Head of caudate nucleus (tissue), 42 donors: Measurements from ENCODE around the gene PCDHGA1.
A peak's percentile ranks its signal among the peaks of the same experiment; 100 is the strongest.
"Not testable (repeated sequence)": the region's sequence is repeated elsewhere in the genome, so short reads cannot be mapped to it uniquely, and the experiment has no call there.

ENCODE experiments used
- DNase-seq, 42 donors: peaks; one replicate each; pipeline versions ENCODE4 v3.0.0 to v3.0.0-alpha.2; 2020 to 2021; ENCODE audit warnings: mixed read lengths in 7 of 42
- intact Hi-C: fragments of 100-400 bp; cut with DNase I; formaldehyde crosslinking; loops from one replicate; pipeline ENCODE4 v1.15.0; 2022

Gene PCDHGA1

DNA sequence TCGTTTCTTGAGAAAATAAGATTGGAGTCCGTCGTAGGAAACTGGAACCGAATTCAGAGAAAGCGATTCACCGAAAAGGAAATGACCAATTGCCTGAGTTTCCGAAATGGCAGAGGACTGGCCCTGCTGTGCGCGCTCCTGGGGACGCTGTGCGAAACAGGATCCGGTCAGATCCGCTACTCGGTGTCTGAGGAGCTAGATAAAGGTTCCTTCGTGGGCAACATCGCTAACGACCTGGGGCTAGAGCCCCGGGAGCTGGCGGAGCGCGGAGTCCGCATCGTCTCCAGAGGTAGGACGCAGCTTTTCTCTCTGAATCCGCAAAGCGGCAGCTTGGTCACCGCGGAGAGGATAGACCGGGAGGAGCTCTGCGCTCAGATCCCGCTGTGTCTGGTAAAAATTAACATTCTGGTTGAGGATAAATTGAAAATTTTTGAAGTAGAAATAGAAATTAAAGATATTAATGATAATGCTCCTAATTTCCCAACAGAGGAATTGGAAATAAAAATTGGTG lies 13.7 kb downstream of the PCDHGA1 start:
- no peak for DNase-seq
- intact Hi-C loops: no loop called here

DNA sequence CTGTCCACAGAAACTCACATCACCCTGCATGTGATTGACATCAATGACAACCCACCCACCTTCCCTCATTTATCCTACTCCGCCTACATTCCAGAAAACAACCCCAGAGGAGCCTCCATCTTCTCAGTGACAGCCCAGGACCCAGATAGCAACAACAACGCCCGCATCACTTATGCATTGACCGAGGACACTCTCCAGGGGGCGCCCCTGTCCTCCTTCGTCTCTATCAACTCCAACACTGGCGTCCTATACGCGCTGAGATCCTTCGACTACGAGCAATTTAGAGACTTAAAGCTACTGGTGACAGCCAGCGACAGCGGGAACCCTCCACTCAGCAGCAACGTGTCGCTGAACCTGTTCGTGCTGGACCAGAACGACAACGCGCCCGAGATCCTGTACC lies 15.0 kb downstream of the PCDHGA1 start:
- intact Hi-C loops: no loop called here
- no peak for DNase-seq

DNA sequence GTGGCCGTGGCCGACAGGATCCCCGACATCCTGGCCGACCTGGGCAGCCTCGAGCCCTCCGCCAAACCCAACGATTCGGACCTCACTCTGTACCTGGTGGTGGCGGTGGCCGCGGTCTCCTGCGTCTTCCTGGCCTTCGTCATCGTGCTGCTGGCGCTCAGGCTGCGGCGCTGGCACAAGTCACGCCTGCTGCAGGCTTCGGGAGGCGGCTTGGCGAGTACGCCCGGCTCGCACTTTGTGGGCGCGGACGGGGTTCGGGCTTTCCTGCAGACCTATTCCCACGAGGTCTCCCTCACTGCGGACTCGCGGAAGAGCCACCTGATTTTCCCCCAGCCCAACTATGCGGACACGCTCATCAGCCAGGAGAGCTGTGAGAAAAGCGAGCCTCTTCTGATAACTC lies 15.7 kb downstream of the PCDHGA1 start:
- intact Hi-C loops, DNase-seq: not testable (repeated sequence)

GRCh38 chr5:141349917-141350619 lies 19.8 kb downstream of the PCDHGA1 start, which contains the start of gene PCDHGB1:
Gene PCDHGB1 (plus strand): TSS chr5:141350099. CDS start chr5:141350261, 162 bp downstream.
- intact Hi-C loops: no loop called here
- peak in 13 of 42 donors; percentile 17 to 70 (median 37) for DNase-seq

DNA sequence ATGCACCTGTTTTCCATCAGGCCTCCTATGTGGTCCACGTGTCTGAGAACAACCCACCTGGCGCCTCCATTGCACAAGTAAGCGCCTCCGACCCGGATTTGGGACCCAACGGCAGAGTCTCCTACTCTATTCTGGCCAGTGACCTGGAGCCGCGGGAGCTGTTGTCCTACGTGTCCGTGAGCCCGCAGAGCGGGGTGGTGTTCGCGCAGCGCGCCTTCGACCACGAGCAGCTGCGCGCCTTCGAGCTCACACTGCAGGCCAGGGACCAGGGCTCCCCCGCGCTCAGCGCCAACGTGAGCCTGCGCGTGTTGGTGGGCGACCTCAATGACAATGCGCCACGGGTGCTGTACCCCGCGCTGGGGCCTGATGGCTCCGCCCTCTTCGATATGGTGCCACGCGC lies 21.3 kb downstream of the PCDHGA1 start:
- DNase-seq: no peak
- intact Hi-C loops: no loop called here

GRCh38 chr5:141354900-141355469 lies 24.7 kb downstream of the PCDHGA1 start, which contains the start of gene PCDHGA4:
Gene PCDHGA4 (plus strand): TSS chr5:141355021. CDS start chr5:141355108, 87 bp downstream.
- intact Hi-C loops: no loop called here
- DNase-seq: no peak

GRCh38 chr5:141355641-141356040 lies 25.3 kb downstream of the PCDHGA1 start:
- no peak for DNase-seq
- intact Hi-C loops: no loop called here

- intact Hi-C loops: no loop called here
- no peak for DNase-seq
Measured at GRCh38 chr5:141356133-141356532, 25.8 kb downstream of the PCDHGA1 start.

DNA sequence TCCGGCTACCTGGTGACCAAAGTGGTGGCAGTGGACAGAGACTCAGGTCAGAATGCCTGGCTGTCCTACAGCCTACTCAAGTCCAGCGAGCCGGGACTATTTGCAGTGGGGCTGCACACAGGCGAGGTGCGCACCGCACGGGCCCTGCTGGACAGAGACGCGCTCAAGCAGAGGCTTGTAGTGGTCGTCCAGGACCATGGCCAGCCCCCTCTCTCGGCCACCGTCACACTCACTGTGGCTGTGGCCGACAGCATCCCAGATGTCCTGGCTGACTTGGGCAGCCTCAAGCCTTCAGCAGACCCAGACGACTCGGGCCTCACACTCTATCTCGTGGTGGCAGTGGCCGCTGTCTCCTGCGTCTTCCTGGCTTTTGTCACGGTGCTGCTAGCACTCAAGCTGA lies 26.6 kb downstream of the PCDHGA1 start:
- intact Hi-C loops: no loop called here
- no peak for DNase-seq

DNA sequence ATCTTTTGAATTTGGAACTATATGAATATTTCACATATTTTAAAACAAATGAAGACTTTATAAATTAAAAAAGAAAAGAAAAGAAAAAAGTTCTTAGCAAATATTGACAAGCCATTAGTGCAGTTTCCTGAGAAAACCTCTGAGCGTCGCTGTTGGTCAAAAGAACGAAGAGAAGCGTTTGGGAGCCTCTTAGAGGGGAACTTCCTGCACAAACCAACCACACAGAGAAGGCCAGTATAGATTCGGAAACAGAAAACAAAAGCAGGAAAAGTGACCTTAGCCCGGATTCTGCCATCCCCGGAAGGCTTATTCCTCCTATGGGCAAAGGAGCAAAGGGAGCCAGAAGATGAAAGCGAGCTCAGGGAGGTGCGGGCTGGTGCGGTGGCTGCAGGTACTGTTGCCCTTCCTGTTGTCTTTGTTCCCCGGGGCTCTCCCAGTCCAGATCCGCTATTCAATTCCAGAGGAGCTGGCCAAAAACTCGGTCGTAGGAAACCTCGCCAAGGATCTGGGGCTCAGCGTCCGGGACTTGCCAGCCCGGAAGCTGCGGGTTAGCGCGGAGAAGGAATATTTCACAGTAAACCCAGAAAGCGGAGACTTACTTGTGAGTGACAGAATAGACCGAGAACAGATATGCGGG lies 29.6 kb downstream of the PCDHGA1 start, which contains the start of gene PCDHGB2:
Gene PCDHGB2, plus strand, starts transcription at position 205 of the 637 bp plus-strand sequence. Its CDS starts 142 bp downstream, at position 347.
- intact Hi-C loops: no loop called here
- DNase-seq: peak in 1 of 42 donors; percentile 28

DNA sequence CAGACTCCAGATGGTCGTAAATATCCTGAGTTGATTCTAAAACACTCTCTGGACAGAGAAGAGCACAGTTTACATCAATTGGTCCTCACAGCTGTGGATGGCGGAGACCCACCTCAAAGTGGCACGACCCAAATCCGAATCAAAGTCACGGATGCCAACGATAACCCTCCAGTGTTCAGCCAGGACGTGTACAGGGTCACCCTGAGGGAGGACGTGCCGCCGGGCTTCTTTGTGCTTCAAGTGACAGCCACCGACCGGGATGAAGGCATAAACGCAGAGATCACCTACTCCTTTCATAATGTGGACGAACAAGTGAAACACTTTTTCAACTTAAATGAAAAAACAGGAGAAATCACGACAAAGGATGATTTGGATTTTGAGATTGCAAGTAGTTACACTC lies 30.4 kb downstream of the PCDHGA1 start:
- intact Hi-C loops: no loop called here
- no peak for DNase-seq

GRCh38 chr5:141362719-141363118 lies 32.4 kb downstream of the PCDHGA1 start:
- intact Hi-C loops: no loop called here
- no peak for DNase-seq

DNA sequence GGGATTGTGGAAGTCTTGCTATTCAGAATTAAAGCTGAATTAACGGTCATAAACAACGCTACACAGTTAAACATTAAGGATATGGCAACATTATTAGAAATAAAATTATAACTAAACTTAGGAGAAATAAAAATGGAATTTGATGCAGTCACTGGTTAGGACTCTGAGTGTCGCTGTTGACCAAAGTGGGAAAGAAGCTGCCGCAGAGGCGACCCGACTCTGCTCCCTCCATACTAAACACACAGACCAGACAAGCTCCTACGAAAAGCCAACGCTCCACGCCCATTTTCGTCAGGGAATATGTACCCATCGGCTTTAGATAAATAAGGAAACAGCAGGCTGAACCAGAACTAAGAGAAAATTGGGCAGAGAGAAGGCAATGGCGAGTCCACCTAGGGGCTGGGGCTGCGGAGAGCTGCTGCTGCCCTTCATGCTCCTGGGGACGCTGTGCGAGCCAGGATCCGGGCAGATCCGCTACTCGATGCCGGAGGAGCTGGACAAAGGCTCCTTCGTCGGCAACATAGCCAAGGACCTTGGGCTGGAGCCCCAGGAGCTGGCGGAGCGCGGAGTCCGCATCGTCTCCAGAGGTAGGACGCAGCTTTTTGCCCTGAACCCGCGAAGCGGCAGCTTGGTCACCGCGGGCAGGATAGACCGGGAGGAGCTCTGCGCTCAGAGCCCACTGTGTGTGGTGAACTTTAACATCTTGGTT lies 33.8 kb downstream of the PCDHGA1 start, which contains the start of gene PCDHGA5:
Gene PCDHGA5, plus strand, starts transcription at position 211 of the 709 bp plus-strand sequence. Its CDS starts 169 bp downstream, at position 380.
- no peak for DNase-seq
- intact Hi-C loops: no loop called here

DNA sequence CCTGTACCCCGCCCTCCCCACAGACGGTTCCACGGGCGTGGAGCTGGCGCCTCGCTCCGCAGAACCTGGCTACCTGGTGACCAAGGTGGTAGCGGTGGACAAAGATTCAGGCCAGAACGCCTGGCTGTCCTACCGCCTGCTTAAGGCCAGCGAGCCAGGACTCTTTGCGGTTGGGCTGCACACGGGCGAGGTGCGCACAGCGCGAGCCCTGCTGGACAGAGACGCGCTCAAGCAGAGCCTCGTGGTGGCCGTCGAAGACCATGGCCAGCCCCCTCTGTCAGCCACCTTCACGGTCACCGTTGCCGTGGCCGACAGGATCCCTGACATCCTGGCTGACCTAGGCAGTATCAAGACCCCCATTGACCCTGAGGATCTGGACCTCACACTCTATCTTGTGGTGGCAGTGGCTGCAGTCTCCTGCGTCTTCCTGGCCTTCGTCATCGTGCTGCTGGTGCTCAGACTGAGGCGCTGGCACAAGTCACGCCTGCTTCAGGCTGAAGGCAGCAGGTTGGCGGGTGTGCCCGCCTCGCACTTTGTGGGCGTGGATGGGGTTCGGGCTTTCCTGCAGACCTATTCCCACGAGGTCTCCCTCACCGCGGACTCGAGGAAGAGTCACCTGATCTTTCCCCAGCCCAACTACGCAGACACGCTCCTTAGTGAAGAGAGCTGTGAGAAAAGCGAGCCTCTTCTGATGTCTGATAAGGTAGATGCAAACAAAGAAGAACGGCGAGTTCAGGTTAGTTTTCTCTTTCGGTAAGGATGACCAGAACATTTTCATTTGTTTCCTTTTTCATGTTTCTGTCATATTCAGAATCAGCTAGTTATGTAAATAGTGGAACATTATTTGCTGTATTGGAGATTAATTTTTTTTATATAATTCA lies 35.9 kb downstream of the PCDHGA1 start:
- no peak for DNase-seq

GRCh38 chr5:141369994-141370848 lies 39.9 kb downstream of the PCDHGA1 start, which contains the start of gene PCDHGB3:
Gene PCDHGB3 (plus strand): TSS chr5:141370242. CDS start chr5:141370395, 153 bp downstream.
- intact Hi-C loops: no loop called here
- peak in 9 of 42 donors; percentile 9 to 63 (median 25) for DNase-seq

More for the DNA sequence above, 35.9 kb downstream of the PCDHGA1 start:
- intact Hi-C loops: no loop called here

GRCh38 chr5:141371572-141372475 lies 41.5 kb downstream of the PCDHGA1 start:
- intact Hi-C loops: no loop called here

More at GRCh38 chr5:141371572-141372475, 41.5 kb downstream of the PCDHGA1 start:
- no peak for DNase-seq
